ENCODE results near the gene SEC14L3.
A peak's percentile ranks its signal among the peaks of the same experiment; 100 is the strongest.

SEC14L3 gene

DNA sequence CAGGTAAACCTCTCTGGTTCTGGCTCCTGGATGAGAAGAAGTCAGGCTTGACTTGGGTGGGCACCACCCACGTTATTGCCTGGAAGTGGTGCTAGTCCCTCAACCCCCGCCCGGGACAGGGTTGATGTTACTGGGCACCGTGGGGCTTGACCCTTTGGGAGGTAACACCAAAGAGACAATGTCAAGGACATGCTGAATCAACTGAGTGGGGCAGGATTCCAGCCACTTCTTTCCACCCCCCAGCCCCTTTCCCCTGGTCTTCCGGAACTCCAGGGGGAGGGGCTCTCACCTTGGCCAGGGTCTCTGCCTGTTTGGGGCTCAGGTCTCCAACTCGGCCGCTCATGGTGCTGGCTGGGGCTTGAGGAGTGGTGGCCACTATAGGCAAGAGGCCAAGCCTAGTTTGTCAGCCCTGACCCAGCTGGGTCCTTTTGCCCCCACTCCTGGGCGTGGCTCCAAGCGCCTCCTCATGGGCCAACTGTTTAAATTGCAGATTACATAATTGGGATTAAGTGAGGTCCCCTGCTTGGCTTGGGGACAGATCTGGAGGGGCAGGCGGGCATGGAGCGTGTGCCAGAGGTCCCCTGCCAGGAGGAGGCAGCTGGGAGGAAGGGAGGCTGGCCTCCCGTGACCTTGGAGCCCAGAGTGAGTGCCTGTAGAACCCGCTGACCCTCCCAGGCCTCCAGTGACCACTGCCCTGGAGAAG is at the start of gene SEC14L3:
SEC14L3 (minus strand) TSS at position 402 of the 703 bp plus-strand sequence; CDS start at position 343, 59 bp downstream.
- TF ChIP-seq ZIC2 (tag by site-specific recombination; IDR thresholded peaks at IDR 0.05) (peak; percentile 66), ZNF670 (tag by site-specific recombination; IDR thresholded peaks at IDR 0.05; ENCODE audit: low read depth) (no peak), ZNF114 (tag by site-specific recombination; IDR thresholded peaks at IDR 0.05) (no peak), KLF8 (tag by site-specific recombination; IDR thresholded peaks at IDR 0.05) (no peak), WT1 (tag by site-specific recombination; IDR thresholded peaks at IDR 0.05) (no peak), ZNF211 (tag by site-specific recombination; IDR thresholded peaks at IDR 0.05; ENCODE audit: low read depth) (no peak), ZNF660 (tag by site-specific recombination; IDR thresholded peaks at IDR 0.05) (no peak), ZBTB21 (tag by site-specific recombination; IDR thresholded peaks at IDR 0.05) (no peak), ZNF529 (tag by site-specific recombination; IDR thresholded peaks at IDR 0.05; ENCODE audit: insufficient replicate concordance) (no peak), GLIS1 (tag by site-specific recombination; IDR thresholded peaks at IDR 0.05) (peak; percentile 56), ZNF571 (tag by site-specific recombination; IDR thresholded peaks at IDR 0.05) (no peak), KLF7 (tag by site-specific recombination; IDR thresholded peaks at IDR 0.05; ENCODE audit: borderline replicate concordance) (no peak)
- TF ChIP-seq, protein P1, sequence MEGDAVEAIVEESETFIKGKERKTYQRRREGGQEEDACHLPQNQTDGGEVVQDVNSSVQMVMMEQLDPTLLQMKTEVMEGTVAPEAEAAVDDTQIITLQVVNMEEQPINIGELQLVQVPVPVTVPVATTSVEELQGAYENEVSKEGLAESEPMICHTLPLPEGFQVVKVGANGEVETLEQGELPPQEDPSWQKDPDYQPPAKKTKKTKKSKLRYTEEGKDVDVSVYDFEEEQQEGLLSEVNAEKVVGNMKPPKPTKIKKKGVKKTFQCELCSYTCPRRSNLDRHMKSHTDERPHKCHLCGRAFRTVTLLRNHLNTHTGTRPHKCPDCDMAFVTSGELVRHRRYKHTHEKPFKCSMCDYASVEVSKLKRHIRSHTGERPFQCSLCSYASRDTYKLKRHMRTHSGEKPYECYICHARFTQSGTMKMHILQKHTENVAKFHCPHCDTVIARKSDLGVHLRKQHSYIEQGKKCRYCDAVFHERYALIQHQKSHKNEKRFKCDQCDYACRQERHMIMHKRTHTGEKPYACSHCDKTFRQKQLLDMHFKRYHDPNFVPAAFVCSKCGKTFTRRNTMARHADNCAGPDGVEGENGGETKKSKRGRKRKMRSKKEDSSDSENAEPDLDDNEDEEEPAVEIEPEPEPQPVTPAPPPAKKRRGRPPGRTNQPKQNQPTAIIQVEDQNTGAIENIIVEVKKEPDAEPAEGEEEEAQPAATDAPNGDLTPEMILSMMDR (tag by site-specific recombination; IDR thresholded peaks at IDR 0.05): no peak
- ChIA-PET POLR2A (no interaction called here), CTCF (interaction anchor here (1.5 kb wide), 1 partner anchor 27 kb away, joined by 4 read pairs; no protein-coding TSS in a partner anchor)
- Histone ChIP-seq H3K36me3 (ENCODE audit: control insufficient read depth in 2 of 2, insufficient read depth in 1 of 2, low read length in 2 of 2) (no peaks in the 10 kb centered on the region), H3K27ac (ENCODE audit: extremely low read depth, low read depth, low read length) (no peak within 1 kb of the TSS), H3K9me3 (ENCODE audit: control insufficient read depth, insufficient read depth, low read depth, low read length) (no peaks in the 10 kb centered on the region), H3K4me1 (ENCODE audit: control insufficient read depth, insufficient read depth, low read length) (no peaks in the 10 kb centered on the region), H3K4me3 (ENCODE audit: low read depth, low read length) (no peak within 1 kb of the TSS)

DNA sequence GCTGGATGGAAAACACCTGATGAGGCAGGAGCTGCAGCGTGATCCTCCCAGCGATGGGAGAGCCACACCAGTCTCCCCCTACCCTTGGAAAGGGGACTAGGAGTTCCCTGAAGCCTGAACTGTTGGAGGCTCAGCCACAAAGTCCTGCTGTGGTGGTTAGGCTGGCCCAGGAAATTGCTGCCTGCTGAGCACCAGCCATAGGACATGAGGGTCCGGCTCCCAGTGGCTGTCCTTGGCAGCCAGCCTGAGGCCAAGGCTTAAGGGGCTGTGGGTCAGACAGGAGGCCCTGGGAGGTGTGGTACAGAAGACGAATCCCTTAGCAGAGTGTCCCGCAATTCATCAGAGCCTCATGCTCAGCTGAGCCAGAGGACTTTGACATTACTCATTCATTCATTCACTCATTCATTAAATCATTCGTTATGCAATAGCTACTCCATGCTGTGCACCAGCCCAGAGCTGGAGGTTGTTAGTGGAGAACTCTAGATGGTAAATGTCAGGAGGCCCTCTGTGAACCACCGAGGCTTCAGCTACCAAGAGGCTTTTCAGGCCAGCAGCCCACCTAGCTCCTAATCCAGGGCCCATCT is 48.1 kb upstream of the SEC14L3 start:
- ChIA-PET CTCF (interaction anchor here (1.4 kb wide), 1 partner anchor 96 kb away, joined by 4 read pairs; no protein-coding TSS in a partner anchor), POLR2A (interaction anchor here (0.6 kb wide), 1 partner anchor 416 kb away, joined by 3 read pairs; no protein-coding TSS in a partner anchor)
- TF ChIP-seq ZNF239 (tag by site-specific recombination; IDR thresholded peaks at IDR 0.05): no peak
- peak; percentile 69 for TF ChIP-seq ZIC2 (tag by site-specific recombination; IDR thresholded peaks at IDR 0.05)
- TF ChIP-seq ZNF24 (tag by site-specific recombination; IDR thresholded peaks at IDR 0.05): peak; percentile 65; the same call in 1 of the 2 replicates
- no peak for TF ChIP-seq ZNF140 (tag by site-specific recombination; IDR thresholded peaks at IDR 0.05)

DNA sequence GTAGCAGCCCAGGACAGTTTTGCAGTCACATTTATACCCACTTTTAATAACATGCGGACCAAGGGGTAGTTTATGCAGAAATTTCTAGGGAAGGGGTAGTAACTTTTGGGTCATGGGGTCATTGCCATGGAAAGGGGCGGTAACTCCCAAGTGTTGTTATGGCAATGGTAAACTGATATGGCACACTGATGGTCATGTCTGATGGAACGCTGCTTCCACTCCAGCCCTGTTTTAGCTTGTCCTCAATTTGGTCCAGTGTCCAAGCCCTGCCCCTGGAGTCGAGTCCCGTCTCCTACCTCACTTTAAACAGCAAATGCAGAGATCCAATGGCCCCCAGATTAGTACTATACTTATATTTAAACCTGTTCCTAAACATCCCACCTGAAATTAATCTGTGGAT is 44.9 kb upstream of the SEC14L3 start:
- no peak overlapping the region for H3K27ac ChIP-seq (ENCODE audit: extremely low read depth, low read depth, low read length)
- peaks cover 6% of the 10 kb centered on the region for H3K4me1 ChIP-seq (ENCODE audit: control insufficient read depth, insufficient read depth, low read length)
- H3K9me3 ChIP-seq (ENCODE audit: control insufficient read depth, insufficient read depth, low read depth, low read length): no peaks in the 10 kb centered on the region
- ChIA-PET CTCF (interaction anchor here (1.0 to 1.6 kb wide), 2 partner anchors 31 to 32 kb away, joined by 5 read pairs; no protein-coding TSS in a partner anchor), POLR2A (interaction anchor here (0.7 kb wide), 1 partner anchor 38 kb away, joined by 3 read pairs; no protein-coding TSS in a partner anchor)
- H3K4me3 ChIP-seq (ENCODE audit: low read depth, low read length): no peak overlapping the region
- H3K36me3 ChIP-seq (ENCODE audit: control insufficient read depth in 2 of 2, insufficient read depth in 1 of 2, low read length in 2 of 2): no peaks in the 10 kb centered on the region
- TF ChIP-seq, protein P2, sequence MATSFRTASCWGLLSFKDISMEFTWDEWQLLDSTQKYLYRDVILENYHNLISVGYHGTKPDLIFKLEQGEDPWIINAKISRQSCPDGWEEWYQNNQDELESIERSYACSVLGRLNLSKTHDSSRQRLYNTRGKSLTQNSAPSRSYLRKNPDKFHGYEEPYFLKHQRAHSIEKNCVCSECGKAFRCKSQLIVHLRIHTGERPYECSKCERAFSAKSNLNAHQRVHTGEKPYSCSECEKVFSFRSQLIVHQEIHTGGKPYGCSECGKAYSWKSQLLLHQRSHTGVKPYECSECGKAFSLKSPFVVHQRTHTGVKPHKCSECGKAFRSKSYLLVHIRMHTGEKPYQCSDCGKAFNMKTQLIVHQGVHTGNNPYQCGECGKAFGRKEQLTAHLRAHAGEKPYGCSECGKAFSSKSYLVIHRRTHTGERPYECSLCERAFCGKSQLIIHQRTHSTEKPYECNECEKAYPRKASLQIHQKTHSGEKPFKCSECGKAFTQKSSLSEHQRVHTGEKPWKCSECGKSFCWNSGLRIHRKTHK (tag by site-specific recombination; IDR thresholded peaks at IDR 0.05): no peak
- TF ChIP-seq ZNF785 (tag by site-specific recombination; IDR thresholded peaks at IDR 0.05) (no peak), ZIC2 (tag by site-specific recombination; IDR thresholded peaks at IDR 0.05) (no peak), ZNF121 (tag by site-specific recombination; IDR thresholded peaks at IDR 0.05) (no peak), ZNF112 (tag by site-specific recombination; IDR thresholded peaks at IDR 0.05) (no peak), ZNF621 (tag by site-specific recombination; IDR thresholded peaks at IDR 0.05) (no peak), BCL11B (tag by site-specific recombination; IDR thresholded peaks at IDR 0.05; ENCODE audit: low read depth) (no peak), ZNF175 (tag by site-specific recombination; IDR thresholded peaks at IDR 0.05) (no peak), ZNF23 (tag by site-specific recombination; IDR thresholded peaks at IDR 0.05; ENCODE audit: borderline replicate concordance) (no peak), MEIS1 (CRISPR knock-in tag; IDR thresholded peaks at IDR 0.05; ENCODE audit: borderline replicate concordance) (no peak), ZBTB1 (tag by site-specific recombination; IDR thresholded peaks at IDR 0.05) (no peak), ZNF792 (tag by site-specific recombination; IDR thresholded peaks at IDR 0.05) (no peak)
- TF ChIP-seq, protein P3, sequence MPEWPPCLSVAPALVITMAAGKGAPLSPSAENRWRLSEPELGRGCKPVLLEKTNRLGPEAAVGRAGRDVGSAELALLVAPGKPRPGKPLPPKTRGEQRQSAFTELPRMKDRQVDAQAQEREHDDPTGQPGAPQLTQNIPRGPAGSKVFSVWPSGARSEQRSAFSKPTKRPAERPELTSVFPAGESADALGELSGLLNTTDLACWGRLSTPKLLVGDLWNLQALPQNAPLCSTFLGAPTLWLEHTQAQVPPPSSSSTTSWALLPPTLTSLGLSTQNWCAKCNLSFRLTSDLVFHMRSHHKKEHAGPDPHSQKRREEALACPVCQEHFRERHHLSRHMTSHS (tag by site-specific recombination; IDR thresholded peaks at IDR 0.05): no peak

More for the DNA sequence above, 48.1 kb upstream of the SEC14L3 start:
- no peak overlapping the region for H3K27ac ChIP-seq (ENCODE audit: extremely low read depth, low read depth, low read length)
- H3K4me1 ChIP-seq (ENCODE audit: control insufficient read depth, insufficient read depth, low read length): peaks cover 6% of the 10 kb centered on the region
- no peaks in the 10 kb centered on the region for H3K36me3 ChIP-seq (ENCODE audit: control insufficient read depth in 2 of 2, insufficient read depth in 1 of 2, low read length in 2 of 2)
- no peak overlapping the region for H3K4me3 ChIP-seq (ENCODE audit: low read depth, low read length)
- H3K9me3 ChIP-seq (ENCODE audit: control insufficient read depth, insufficient read depth, low read depth, low read length): no peaks in the 10 kb centered on the region
